Epithelial cell of prostate (primary cell): Measurements from ENCODE around the gene ABCA8.

Experiments
- DNase-seq: peaks from one replicate; pipeline ENCODE4 v3.0.0-alpha.2; 2011; ENCODE audit warnings: low read depth, low spot score
- H3K27ac ChIP-seq: fragments of 450-650 bp; 2 replicates; pipeline ENCODE4 v1.5.1; 2017; ENCODE audit warnings: mild to moderate bottlenecking

The ABCA8 gene

GRCh38 chr17:68870976-68871375 lies 84.2 kb downstream of the ABCA8 start:
- H3K27ac ChIP-seq, result no peak overlapping the region
- DNase-seq, result no peak

- DNase-seq, result no peak
- H3K27ac ChIP-seq, result no peak overlapping the region
These were observed 84.9 kb downstream of the ABCA8 start for GRCh38 chr17:68870161-68870826.

- DNase-seq, result no peak
- H3K27ac ChIP-seq, result no peak overlapping the region
These were observed 86.5 kb downstream of the ABCA8 start for GRCh38 chr17:68868708-68869107.

DNA sequence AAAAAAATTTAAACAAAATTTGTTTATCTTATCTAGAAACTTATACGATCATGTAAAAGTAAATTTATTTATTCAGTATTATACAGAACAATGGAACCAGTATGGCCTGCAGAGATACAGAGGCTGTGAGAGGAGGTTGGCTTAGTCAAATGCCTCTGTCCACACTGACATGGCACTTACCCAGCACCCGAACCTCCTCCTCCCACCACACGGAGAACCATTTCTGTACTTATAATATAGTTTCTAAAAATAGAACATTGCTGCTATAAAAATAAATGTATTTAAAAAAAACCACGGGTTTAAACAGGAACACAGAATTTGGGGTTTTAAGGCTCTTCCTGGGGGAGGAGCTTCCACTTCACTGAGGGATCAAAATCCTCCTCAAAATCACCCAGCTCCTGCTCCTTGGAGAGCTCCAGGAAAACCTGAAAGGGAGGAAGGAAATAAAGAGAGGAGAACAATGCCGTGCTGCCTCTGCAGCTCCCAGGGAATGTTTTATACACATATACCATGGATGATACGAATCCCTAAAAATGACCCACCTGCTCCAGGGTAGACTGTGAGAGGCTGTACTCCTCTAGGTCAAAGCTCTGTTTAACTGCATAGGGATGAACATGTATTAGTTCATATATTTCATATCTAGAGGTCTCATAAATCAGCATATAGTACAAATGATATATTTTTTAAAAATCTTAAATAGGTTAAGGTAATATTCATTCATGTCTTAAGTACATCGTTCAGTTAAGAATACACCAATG lies 87.3 kb downstream of the ABCA8 start:
- no peak for DNase-seq

GRCh38 chr17:68865584-68865983 lies 89.6 kb downstream of the ABCA8 start:
- DNase-seq, result no peak
- H3K27ac ChIP-seq, result no peak overlapping the region

More for the DNA sequence above, 87.3 kb downstream of the ABCA8 start:
- H3K27ac ChIP-seq, result no peak overlapping the region

DNA sequence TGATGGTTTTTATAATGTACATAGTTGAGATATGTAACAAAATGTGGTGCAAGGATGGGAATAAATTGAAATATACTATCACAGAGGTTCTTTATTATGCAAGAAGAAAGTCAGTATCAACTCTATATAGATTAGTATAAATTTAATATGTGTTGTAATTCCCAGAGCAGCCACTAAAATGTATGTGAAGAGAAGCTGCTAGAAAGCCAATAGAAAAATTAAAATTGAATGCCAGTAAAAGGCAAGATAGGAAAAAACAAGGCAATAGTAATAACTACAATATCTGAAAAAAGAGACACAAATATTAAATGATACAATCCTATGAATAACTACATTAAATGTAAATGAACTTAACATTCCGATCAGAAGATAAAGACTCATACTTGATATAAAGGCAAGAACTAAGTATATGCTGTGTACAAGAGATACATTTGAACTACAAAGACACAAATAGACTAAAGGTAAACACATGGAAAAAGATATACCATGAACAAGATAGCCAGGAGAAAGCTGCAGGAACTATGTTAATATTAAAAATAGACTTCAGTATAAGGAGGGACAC lies 92.0 kb downstream of the ABCA8 start:
- no peak for DNase-seq
- H3K27ac ChIP-seq, result no peak overlapping the region

- DNase-seq, result no peak
These were observed 93.6 kb downstream of the ABCA8 start for GRCh38 chr17:68861602-68862001.

GRCh38 chr17:68860941-68861340 lies 94.3 kb downstream of the ABCA8 start:
- no peak for DNase-seq
- H3K27ac ChIP-seq, result no peak overlapping the region

More at GRCh38 chr17:68861602-68862001, 93.6 kb downstream of the ABCA8 start:
- no peak overlapping the region for H3K27ac ChIP-seq

DNA sequence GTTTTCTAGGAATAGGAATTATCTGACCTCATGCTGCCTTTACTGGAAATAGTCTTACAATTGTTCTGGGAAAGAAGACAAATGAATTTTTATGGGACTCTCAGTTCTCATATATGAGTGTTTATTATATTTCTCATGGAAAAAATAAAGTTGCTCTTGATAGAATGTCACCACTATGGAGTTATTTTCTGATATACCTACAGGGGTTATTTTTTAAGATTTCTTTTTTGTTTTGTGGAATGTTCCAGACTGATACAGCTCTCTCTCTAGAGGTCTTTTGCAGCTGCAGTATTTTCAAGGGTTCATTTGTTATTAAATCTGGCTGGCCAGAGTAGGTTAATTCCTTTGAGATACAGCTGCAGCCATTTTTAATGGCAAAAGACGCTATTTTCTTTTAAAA lies 100.7 kb downstream of the ABCA8 start:
- no peak overlapping the region for H3K27ac ChIP-seq
- no peak for DNase-seq

- no peak for DNase-seq
- H3K27ac ChIP-seq, result no peak overlapping the region
These were observed 101.8 kb downstream of the ABCA8 start for GRCh38 chr17:68853439-68853838.

GRCh38 chr17:68853036-68853435 lies 102.2 kb downstream of the ABCA8 start:
- H3K27ac ChIP-seq, result no peak overlapping the region
- no peak for DNase-seq

- DNase-seq, result no peak
- no peak overlapping the region for H3K27ac ChIP-seq
These were observed 103.3 kb downstream of the ABCA8 start for GRCh38 chr17:68851890-68852289.

DNA sequence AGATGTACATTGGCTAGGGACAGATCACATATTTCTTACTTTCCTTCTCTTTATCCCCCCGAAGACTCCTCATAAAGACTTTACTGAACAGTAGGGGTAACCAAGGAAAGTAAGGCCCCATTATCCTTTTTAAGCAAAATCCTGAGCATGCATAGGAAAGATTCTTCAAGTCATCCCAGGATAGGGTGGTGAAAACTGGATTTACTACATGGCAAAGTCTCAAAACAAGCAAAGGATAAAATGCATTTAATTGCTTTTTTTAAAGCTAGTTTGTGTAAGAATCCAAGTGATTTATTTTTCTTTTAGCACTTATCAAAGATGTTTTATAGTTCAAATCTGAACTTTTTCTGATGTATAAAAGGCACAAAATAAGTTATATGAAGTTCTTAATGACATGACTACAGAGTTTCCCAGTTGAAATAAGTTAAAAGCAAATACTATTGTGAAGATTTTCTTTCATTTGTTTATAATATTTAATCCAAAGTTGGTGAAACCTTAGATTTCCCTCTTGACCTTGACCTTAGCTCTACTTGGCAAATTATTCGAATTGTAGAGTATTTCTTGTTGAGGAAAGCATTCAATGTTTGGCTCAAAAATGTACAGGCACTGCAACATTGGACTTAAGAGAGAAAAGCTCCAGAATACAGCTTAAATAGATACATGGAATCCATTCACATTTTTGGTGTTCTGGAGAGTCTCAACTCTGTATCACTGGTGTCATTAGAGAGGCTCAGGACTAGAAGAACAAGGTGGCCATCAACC lies 104.3 kb downstream of the ABCA8 start:
- DNase-seq, result no peak
- H3K27ac ChIP-seq, result no peak overlapping the region

GRCh38 chr17:68849673-68850610 lies 105.2 kb downstream of the ABCA8 start:
- peak; percentile 8 for DNase-seq
- H3K27ac ChIP-seq, result no peak overlapping the region

GRCh38 chr17:68847711-68848110 lies 107.5 kb downstream of the ABCA8 start:
- H3K27ac ChIP-seq, result no peak overlapping the region
- DNase-seq, result no peak

DNA sequence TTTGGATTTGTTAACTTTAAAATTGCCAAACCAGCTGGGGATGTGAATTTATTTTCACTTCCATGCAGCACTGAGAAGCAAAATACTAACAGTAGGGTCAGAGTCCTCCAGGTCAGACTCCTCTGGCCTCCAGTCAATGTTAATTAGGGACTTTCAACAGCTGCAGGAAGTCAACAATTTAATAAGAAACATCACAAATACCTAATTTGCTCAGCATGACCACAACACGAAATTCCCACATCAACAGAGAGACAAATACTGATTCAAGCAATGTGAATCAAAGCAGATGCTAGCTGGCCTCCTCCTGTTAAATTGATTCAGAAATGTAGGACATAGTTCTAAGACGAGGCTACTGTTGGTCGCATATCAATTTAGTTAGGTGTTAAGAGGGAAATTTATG lies 111.7 kb downstream of the ABCA8 start:
- no peak overlapping the region for H3K27ac ChIP-seq
- no peak for DNase-seq

DNA sequence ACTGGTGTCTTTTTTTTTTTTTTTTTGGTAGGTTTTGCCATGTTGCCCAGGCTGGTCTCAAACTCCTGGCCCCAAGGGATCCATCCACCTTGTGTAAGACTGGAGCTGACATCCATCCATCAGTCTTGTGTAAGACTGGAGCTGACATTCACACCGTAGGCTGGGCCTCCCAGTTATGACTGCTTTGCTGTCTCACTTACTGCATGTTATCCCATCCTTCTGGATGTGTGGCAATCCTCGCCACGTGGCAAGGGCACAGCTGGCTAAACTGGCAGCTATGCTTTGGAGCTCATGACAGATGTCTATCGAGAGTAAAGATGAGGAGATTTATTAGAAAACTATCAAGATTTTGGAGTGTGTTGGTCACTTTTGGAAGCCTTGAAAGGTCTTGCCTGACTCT lies 115.1 kb downstream of the ABCA8 start:
- no peak overlapping the region for H3K27ac ChIP-seq
- DNase-seq, result no peak

- no peak overlapping the region for H3K27ac ChIP-seq
- no peak for DNase-seq
These were observed 120.1 kb downstream of the ABCA8 start for GRCh38 chr17:68835071-68835470.

DNA sequence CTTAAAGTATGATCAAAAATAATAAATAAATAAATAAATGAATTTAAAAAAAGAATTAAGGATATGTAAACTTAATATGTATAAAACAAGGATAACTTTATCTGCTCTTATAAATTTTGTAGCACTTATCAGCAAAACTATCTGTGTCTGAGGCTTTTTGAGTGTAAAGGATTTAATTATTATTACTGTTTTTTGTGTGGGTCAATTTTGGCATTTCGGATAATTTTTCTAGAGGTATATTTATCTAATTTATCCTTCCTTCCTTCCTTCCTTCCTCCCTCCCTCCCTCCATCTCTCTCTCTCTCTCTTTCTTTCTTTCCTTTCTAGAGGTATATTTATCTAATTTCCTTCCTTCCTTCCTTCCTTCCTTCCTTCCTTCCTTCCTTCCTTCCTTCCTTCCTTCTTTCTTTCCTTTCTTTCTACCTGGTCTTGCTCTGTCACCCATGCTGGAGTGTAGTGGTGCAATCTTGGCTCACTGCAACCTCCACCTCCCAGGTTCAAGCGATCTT lies 120.8 kb downstream of the ABCA8 start:
- no peak for DNase-seq
- H3K27ac ChIP-seq, result no peak overlapping the region
